Esophagus squamous epithelium (tissue), 5 donors: ENCODE results near the gene BCL6. TPM values are rescaled to one million over a fixed set of nuclear protein-coding genes. Genes with fewer than 3 reads are reported as not detected.

Source experiments
- DNase-seq: peaks from one replicate; lab custom pipeline; 2025; lab: John Stamatoyannopoulos, UW
- H3K27ac ChIP-seq, 4 donors: fragments of 200-600 bp; sonication (generic); one replicate each; pipeline ENCODE4 v1.5.1; 2016 to 2019; ENCODE audit warnings: mild to moderate bottlenecking in 1 of 4
- H3K27me3 ChIP-seq, 4 donors: fragments of 200-600 bp; sonication (generic); 1 replicate in 3 of 4; 2 replicates in 1 of 4; pipeline versions ENCODE4 v1.5.1 to v1.6.0; 2017 to 2021; ENCODE audit warnings: antibody characterized with exemption in 1 of 4
- H3K36me3 ChIP-seq, 3 donors: fragments of 200-600 bp; sonication (generic); one replicate each; pipeline ENCODE4 v1.5.1; 2016 to 2019
- H3K4me1 ChIP-seq, 3 donors: fragments of 200-600 bp; sonication (generic); one replicate each; pipeline ENCODE4 v1.5.1; 2017 to 2019
- H3K4me3 ChIP-seq, 4 donors: fragments of 200-600 bp; sonication (generic); 1 replicate in 3 of 4; 2 replicates in 1 of 4; pipeline ENCODE4 v1.5.1; 2016 to 2019; ENCODE audit warnings: mild to moderate bottlenecking in 2 of 4, moderate library complexity in 1 of 4
- H3K9me3 ChIP-seq, 3 donors: fragments of 200-600 bp; sonication (generic); one replicate each; pipeline ENCODE4 v1.5.1; 2016 to 2019
- CTCF ChIP-seq, 6 experiments: fragments of 450-650 bp in 4 of 6; fragments of 200-600 bp in 2 of 6; sonication (generic) in 2 of 6; IDR thresholded peaks; one replicate each; pipeline ENCODE4 v1.5.1; 2016 to 2019; ENCODE audit warnings: antibody characterized with exemption in 6 of 6, mild to moderate bottlenecking in 4 of 6, moderate library complexity in 4 of 6
- POLR2A ChIP-seq, 4 donors: fragments of 450-650 bp; IDR thresholded peaks; one replicate each; pipeline ENCODE4 v1.6.1; 2017; ENCODE audit warnings: antibody characterized with exemption in 4 of 4, mild to moderate bottlenecking in 4 of 4, moderate library complexity in 3 of 4
- WGBS, 2 donors: methylation state at CpG; one replicate each; pipeline ENCODE4 v1.1.5; 2018; 5-methylcytosine and 5-hydroxymethylcytosine counted together
- intact Hi-C: fragments of 100-400 bp; cut with DNase I; formaldehyde crosslinking; loops from one replicate; pipeline ENCODE4 v1.15.0; 2022
- total RNA-seq, 4 donors: library from RNA; depleted of rRNA; stranded (reverse); fragments of >200 nt; gene quantifications; one replicate each; pipeline ENCODE4 v1.1.0, GENCODE V29; 2016
- donor health status: DM: yes; HTN: yes; CAD: no.

Gene BCL6
- total RNA-seq, 4 donors from 2014 or later, result 30.8 to 94.4 (median 42.6) TPM

DNA sequence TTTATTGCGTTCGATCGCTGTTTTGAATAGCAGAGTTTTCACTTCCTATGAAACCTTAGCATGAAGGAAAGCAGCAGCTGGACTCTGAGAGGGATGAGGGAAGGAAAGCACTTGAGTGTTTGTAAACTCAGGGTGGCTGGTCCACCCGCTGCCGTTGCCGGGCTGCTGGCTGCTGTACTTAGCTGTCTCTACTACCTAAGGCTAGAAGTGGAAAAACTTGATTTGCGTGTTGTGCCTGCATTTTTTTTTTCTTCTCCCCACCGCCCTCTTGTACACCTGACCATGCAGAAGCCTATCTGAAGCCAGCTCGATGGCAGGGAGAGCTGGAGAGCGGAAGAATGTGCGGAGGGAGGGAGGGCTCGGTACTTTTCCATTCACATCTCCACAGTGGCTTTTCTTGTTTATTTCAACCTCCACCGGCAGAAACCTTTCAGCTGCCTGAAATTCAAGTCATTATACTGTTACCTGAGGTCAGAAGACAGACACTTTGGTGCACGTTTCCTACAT is 4.8 kb upstream of the BCL6 start:
- intact Hi-C loops, result no loop called here
- peaks cover 17 to 60% (median 39%) of the 10 kb centered on the region in 3 donors for H3K4me1 ChIP-seq
- no peak for DNase-seq
- peak overlapping the region; percentile 5 to 53 (median 18) for H3K4me3 ChIP-seq
- no peaks in the 10 kb centered on the region for H3K36me3 ChIP-seq
- WGBS, 2 donors, result 17 to 24% methylated on average over 12 to 13 of the region's 14 CpGs
- peak overlapping the region; percentile 72 to 99 (median 90) for H3K27ac ChIP-seq
- H3K27me3 ChIP-seq, result no peaks in the 10 kb centered on the region
- TF ChIP-seq POLR2A (IDR thresholded peaks at IDR 0.05) (peak in 2 of 4 donors; percentile 34 to 55), CTCF (IDR thresholded peaks at IDR 0.05) (peak in 1 of 6 experiments; percentile 22)
- no peaks in the 10 kb centered on the region for H3K9me3 ChIP-seq

DNA sequence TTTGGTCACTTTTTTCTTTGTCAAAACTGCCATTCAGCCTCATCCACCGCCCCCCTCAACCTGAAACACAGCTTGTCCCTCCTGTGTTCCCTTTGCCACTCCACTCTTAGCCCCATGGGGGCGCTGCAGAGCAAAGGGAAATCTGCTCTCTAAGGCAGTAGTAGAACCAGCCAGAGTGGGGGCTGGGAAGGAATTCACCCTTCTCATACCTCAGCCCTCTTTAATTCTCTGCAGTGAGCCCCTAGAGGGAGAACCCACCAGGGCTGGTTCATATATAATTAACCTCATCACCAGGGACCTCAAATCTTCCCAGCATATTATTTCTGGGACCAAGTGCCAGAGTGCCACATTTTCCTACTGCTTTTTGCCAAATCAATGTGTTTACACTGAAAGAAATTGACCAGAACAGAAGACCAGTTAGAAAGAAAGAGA is 2.8 kb upstream of the BCL6 start:
- Histone ChIP-seq H3K36me3 (no peaks in the 10 kb centered on the region), H3K4me3 (no peak overlapping the region), H3K27me3 (no peaks in the 10 kb centered on the region), H3K9me3 (no peaks in the 10 kb centered on the region), H3K4me1 (peaks cover 17 to 64% (median 39%) of the 10 kb centered on the region in 3 donors), H3K27ac (peak overlapping the region in 3 of 4 donors; percentile 97 to 99 (median 99))
- WGBS, 2 donors, result 5 to 6% methylated on average over 2 of the region's 2 CpGs
- intact Hi-C loops, result loop anchor here (10.0 kb wide), 1 partner anchor 307 kb away; no protein-coding TSS in a partner anchor
- TF ChIP-seq CTCF (IDR thresholded peaks at IDR 0.05), result peak; percentile 94 to 99 (median 97)
- no peak for TF ChIP-seq POLR2A (IDR thresholded peaks at IDR 0.05)
- peak; percentile 35 for DNase-seq

DNA sequence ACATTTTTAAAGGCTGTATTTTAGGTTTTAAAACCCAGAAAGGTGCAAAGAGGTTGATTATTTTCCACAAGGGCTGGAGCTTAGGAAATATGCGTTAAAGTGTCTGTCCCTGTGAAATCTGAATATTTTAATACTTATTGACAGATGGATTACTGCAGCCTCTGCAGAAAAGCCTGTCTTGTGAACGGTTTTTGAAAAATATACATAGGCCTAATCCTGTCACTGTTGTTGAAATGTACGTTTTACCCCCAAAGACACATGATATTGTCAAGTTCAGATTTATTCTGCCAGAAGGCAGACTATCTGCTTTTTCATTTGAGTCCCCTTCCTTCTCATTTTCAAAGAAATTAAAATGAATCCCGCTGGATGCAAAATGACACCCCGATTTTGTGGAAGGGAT is 2.2 kb upstream of the BCL6 start:
- peaks cover 17 to 69% (median 39%) of the 10 kb centered on the region in 3 donors for H3K4me1 ChIP-seq
- no peaks in the 10 kb centered on the region for H3K9me3 ChIP-seq
- H3K36me3 ChIP-seq, result no peaks in the 10 kb centered on the region
- no peaks in the 10 kb centered on the region for H3K27me3 ChIP-seq
- DNase-seq, result no peak
- WGBS, 2 donors, result 45 to 46% methylated on average over 5 of the region's 5 CpGs
- peak overlapping the region in 1 of 4 donors; percentile 77 for H3K4me3 ChIP-seq
- peak overlapping the region; percentile 96 to 99 (median 98) for H3K27ac ChIP-seq
- intact Hi-C loops, result loop anchor here (10.0 kb wide), 1 partner anchor 307 kb away; no protein-coding TSS in a partner anchor
- TF ChIP-seq POLR2A (IDR thresholded peaks at IDR 0.05) (no peak), CTCF (IDR thresholded peaks at IDR 0.05) (no peak)

- Histone ChIP-seq H3K27ac (peak overlapping the region; percentile 96 to 99 (median 98)), H3K4me3 (peak overlapping the region; percentile 69 to 82 (median 74)), H3K4me1 (peaks cover 17 to 76% (median 39%) of the 10 kb centered on the region in 3 donors), H3K36me3 (no peaks in the 10 kb centered on the region), H3K9me3 (no peaks in the 10 kb centered on the region), H3K27me3 (no peaks in the 10 kb centered on the region)
- DNase-seq, result no peak
- no peak for TF ChIP-seq CTCF (IDR thresholded peaks at IDR 0.05)
- TF ChIP-seq POLR2A (IDR thresholded peaks at IDR 0.05), result no peak
- 11 to 18% methylated on average over 10 of the region's 10 CpGs for WGBS, 2 donors
- intact Hi-C loops, result loop anchor here (10.0 kb wide), 1 partner anchor 308 kb away; no protein-coding TSS in a partner anchor
Measured at GRCh38 chr3:187746442-187747281, 1.4 kb upstream of the BCL6 start.

- peak overlapping the region; percentile 69 to 82 (median 74) for H3K4me3 ChIP-seq
- H3K36me3 ChIP-seq, result no peaks in the 10 kb centered on the region
- H3K27ac ChIP-seq, result peak overlapping the region; percentile 96 to 99 (median 98)
- no peaks in the 10 kb centered on the region for H3K9me3 ChIP-seq
- intact Hi-C loops, result loop anchor here (10.0 kb wide), 1 partner anchor 309 kb away; no protein-coding TSS in a partner anchor
- 2% methylated on average over 6 of the region's 6 CpGs for WGBS, 2 donors
- H3K4me1 ChIP-seq, result peaks cover 17 to 76% (median 37%) of the 10 kb centered on the region in 3 donors
- TF ChIP-seq POLR2A (IDR thresholded peaks at IDR 0.05), result no peak
- TF ChIP-seq CTCF (IDR thresholded peaks at IDR 0.05), result no peak
- no peak for DNase-seq
- no peaks in the 10 kb centered on the region for H3K27me3 ChIP-seq
Measured at GRCh38 chr3:187746059-187746441, 782 bp upstream of the BCL6 start.
